Esophagus squamous epithelium (tissue), 5 donors: ENCODE data around the gene ABCF3. TPM values are rescaled to one million over a fixed set of nuclear protein-coding genes. Genes with fewer than 3 reads are reported as not detected.

Experiments used
- DNase-seq: peaks from one replicate; lab custom pipeline; 2025; lab: John Stamatoyannopoulos, UW
- H3K27ac ChIP-seq, 4 donors: fragments of 200-600 bp; sonication (generic); one replicate each; pipeline ENCODE4 v1.5.1; 2016 to 2019; ENCODE audit warnings: mild to moderate bottlenecking in 1 of 4
- H3K27me3 ChIP-seq, 4 donors: fragments of 200-600 bp; sonication (generic); 1 replicate in 3 of 4; 2 replicates in 1 of 4; pipeline versions ENCODE4 v1.5.1 to v1.6.0; 2017 to 2021; ENCODE audit warnings: antibody characterized with exemption in 1 of 4
- H3K36me3 ChIP-seq, 3 donors: fragments of 200-600 bp; sonication (generic); one replicate each; pipeline ENCODE4 v1.5.1; 2016 to 2019
- H3K4me1 ChIP-seq, 3 donors: fragments of 200-600 bp; sonication (generic); one replicate each; pipeline ENCODE4 v1.5.1; 2017 to 2019
- H3K4me3 ChIP-seq, 4 donors: fragments of 200-600 bp; sonication (generic); 1 replicate in 3 of 4; 2 replicates in 1 of 4; pipeline ENCODE4 v1.5.1; 2016 to 2019; ENCODE audit warnings: mild to moderate bottlenecking in 2 of 4, moderate library complexity in 1 of 4
- H3K9me3 ChIP-seq, 3 donors: fragments of 200-600 bp; sonication (generic); one replicate each; pipeline ENCODE4 v1.5.1; 2016 to 2019
- POLR2A ChIP-seq, 4 donors: fragments of 450-650 bp; IDR thresholded peaks; one replicate each; pipeline ENCODE4 v1.6.1; 2017; ENCODE audit warnings: antibody characterized with exemption in 4 of 4, mild to moderate bottlenecking in 4 of 4, moderate library complexity in 3 of 4
- WGBS, 2 donors: methylation state at CpG; one replicate each; pipeline ENCODE4 v1.1.5; 2018; 5-methylcytosine and 5-hydroxymethylcytosine counted together
- intact Hi-C: fragments of 100-400 bp; cut with DNase I; formaldehyde crosslinking; loops from one replicate; pipeline ENCODE4 v1.15.0; 2022
- total RNA-seq, 4 donors: library from RNA; depleted of rRNA; stranded (reverse); fragments of >200 nt; gene quantifications; one replicate each; pipeline ENCODE4 v1.1.0, GENCODE V29; 2016
- TF ChIP-seq, protein P1 (sequence below), 6 experiments: fragments of 450-650 bp in 4 of 6; fragments of 200-600 bp in 2 of 6; sonication (generic) in 2 of 6; IDR thresholded peaks; one replicate each; pipeline ENCODE4 v1.5.1; 2016 to 2019; ENCODE audit warnings: antibody characterized with exemption in 6 of 6, mild to moderate bottlenecking in 4 of 6, moderate library complexity in 4 of 6
- donor health status: DM: yes; HTN: yes; CAD: no.

Gene ABCF3, protein sequence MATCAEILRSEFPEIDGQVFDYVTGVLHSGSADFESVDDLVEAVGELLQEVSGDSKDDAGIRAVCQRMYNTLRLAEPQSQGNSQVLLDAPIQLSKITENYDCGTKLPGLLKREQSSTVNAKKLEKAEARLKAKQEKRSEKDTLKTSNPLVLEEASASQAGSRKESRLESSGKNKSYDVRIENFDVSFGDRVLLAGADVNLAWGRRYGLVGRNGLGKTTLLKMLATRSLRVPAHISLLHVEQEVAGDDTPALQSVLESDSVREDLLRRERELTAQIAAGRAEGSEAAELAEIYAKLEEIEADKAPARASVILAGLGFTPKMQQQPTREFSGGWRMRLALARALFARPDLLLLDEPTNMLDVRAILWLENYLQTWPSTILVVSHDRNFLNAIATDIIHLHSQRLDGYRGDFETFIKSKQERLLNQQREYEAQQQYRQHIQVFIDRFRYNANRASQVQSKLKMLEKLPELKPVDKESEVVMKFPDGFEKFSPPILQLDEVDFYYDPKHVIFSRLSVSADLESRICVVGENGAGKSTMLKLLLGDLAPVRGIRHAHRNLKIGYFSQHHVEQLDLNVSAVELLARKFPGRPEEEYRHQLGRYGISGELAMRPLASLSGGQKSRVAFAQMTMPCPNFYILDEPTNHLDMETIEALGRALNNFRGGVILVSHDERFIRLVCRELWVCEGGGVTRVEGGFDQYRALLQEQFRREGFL
- 10 to 100 TPM; 31.4 to 63.1 (median 40.5) TPM for total RNA-seq

DNA sequence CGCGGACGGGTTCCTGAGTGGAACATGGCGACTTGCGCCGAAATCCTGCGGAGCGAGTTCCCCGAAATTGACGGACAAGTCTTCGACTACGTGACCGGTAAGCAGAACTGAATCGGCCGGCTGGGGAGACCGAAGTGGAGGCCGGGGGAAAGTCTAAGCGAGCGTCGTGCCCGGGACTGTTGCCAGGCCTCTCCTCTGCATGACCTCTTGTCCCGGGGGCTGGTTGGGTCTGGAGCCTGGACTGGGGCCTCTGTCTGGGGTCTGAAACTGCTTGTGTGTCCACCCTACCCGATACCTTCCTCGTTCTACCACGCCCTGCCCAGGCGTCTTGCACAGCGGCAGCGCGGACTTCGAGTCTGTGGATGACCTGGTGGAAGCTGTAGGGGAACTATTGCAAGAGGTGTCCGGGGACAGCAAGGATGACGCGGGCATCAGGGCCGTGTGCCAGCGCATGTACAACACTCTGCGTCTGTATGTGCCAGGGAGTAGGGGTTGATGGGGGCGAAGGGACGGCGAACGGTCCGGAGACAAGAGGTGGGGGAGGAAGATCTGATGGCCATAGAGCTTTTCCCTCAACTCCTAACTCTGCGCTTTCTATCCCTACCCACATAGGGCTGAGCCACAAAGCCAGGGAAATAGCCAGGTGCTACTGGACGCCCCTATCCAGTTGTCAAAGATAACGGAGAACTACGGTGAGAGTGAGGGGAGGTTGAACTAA lies at the start of gene ABCF3:
TSS of gene ABCF3 (plus strand) at position 16 of the 718 bp plus-strand sequence. CDS start at position 25, 9 bp downstream.
- peak within 1 kb of the TSS; percentile 49 to 97 (median 90) for H3K4me3 ChIP-seq
- H3K36me3 ChIP-seq = peaks cover 35 to 76% (median 59%) of the 10 kb centered on the region in 3 donors
- H3K9me3 ChIP-seq = no peaks in the 10 kb centered on the region
- H3K27me3 ChIP-seq = no peaks in the 10 kb centered on the region
- no peak for DNase-seq
- H3K4me1 ChIP-seq = peaks cover 16 to 38% (median 21%) of the 10 kb centered on the region in 3 donors
- intact Hi-C loops = no loop called here
- peak within 1 kb of the TSS; percentile 80 to 93 (median 91) for H3K27ac ChIP-seq
- TF ChIP-seq, protein P1, sequence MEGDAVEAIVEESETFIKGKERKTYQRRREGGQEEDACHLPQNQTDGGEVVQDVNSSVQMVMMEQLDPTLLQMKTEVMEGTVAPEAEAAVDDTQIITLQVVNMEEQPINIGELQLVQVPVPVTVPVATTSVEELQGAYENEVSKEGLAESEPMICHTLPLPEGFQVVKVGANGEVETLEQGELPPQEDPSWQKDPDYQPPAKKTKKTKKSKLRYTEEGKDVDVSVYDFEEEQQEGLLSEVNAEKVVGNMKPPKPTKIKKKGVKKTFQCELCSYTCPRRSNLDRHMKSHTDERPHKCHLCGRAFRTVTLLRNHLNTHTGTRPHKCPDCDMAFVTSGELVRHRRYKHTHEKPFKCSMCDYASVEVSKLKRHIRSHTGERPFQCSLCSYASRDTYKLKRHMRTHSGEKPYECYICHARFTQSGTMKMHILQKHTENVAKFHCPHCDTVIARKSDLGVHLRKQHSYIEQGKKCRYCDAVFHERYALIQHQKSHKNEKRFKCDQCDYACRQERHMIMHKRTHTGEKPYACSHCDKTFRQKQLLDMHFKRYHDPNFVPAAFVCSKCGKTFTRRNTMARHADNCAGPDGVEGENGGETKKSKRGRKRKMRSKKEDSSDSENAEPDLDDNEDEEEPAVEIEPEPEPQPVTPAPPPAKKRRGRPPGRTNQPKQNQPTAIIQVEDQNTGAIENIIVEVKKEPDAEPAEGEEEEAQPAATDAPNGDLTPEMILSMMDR (IDR thresholded peaks at IDR 0.05) = no peak
- peak in 2 of 4 donors; percentile 73 to 80 for TF ChIP-seq POLR2A (IDR thresholded peaks at IDR 0.05)
- 0% methylated on average over 10 to 29 of the region's 45 CpGs for WGBS, 2 donors

DNA sequence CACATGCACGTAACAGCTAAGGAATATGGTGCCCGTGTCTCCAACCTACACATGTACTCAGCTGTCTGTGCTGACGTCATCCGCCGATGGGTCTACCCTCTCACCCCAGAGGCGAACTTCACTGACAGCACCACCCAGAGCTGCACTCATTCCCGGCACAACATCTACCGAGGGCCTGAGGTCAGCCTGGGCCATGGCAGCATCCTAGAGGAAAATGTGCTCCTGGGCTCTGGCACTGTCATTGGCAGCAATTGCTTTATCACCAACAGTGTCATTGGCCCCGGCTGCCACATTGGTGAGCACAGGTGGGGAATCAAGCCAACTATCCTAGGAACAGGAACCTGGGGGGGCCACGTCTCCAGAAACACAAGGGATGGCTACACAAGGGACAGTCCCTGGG lies 45.6 kb upstream of the ABCF3 start:
- intact Hi-C loops = no loop called here
- no peaks in the 10 kb centered on the region for H3K27me3 ChIP-seq
- TF ChIP-seq POLR2A (IDR thresholded peaks at IDR 0.05) = no peak
- TF ChIP-seq, protein P1 (IDR thresholded peaks at IDR 0.05) = no peak
- H3K9me3 ChIP-seq = no peaks in the 10 kb centered on the region
- H3K4me3 ChIP-seq = no peak overlapping the region
- 88 to 95% methylated on average over 9 of the region's 10 CpGs for WGBS, 2 donors
- H3K36me3 ChIP-seq = peaks cover 40 to 86% (median 43%) of the 10 kb centered on the region in 3 donors
- no peak overlapping the region for H3K27ac ChIP-seq
- peaks cover 9 to 35% (median 12%) of the 10 kb centered on the region in 3 donors for H3K4me1 ChIP-seq
- no peak for DNase-seq

DNA sequence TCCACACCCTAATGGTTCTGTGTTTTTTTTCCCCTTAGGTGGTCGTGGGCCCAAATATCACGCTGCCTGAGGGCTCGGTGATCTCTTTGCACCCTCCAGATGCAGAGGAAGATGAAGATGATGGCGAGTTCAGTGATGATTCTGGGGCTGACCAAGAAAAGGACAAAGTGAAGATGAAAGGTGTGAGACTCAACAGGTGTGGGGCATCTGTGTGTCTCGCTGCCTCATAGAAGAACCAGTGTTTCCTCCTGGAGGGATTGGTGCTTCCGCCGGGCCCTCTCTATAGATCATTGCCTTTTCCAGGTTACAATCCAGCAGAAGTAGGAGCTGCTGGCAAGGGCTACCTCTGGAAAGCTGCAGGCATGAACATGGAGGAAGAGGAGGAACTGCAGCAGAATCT lies 43.8 kb upstream of the ABCF3 start:
- no peaks in the 10 kb centered on the region for H3K27me3 ChIP-seq
- no peak for DNase-seq
- no peaks in the 10 kb centered on the region for H3K9me3 ChIP-seq
- no peak overlapping the region for H3K27ac ChIP-seq
- H3K36me3 ChIP-seq = peaks cover 43 to 97% (median 47%) of the 10 kb centered on the region in 3 donors
- TF ChIP-seq, protein P1 (IDR thresholded peaks at IDR 0.05) = no peak
- no peak for TF ChIP-seq POLR2A (IDR thresholded peaks at IDR 0.05)
- WGBS, 2 donors = 91 to 98% methylated on average over 7 of the region's 7 CpGs
- peaks cover 0 to 21% (median 0%) of the 10 kb centered on the region in 3 donors for H3K4me1 ChIP-seq
- H3K4me3 ChIP-seq = no peak overlapping the region
- intact Hi-C loops = no loop called here

DNA sequence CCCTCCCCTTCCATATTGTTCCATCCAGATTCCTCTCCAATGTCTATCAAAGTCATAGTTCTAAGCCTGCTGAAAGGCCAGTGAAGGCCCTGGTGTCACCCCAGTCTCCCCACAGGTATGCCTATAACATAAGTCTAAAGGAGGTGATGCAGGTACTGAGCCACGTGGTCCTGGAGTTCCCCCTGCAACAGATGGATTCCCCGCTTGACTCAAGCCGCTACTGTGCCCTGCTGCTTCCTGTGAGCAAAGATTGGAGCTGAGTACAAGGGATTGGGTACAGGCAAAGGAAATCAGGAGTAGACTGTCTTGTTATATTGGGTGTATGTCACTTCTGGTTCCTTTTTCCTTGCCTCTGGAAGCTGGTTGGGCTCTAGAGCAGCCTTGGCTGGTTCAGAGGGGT lies 42.7 kb upstream of the ABCF3 start:
- H3K4me1 ChIP-seq = peaks cover 0 to 16% (median 0%) of the 10 kb centered on the region in 3 donors
- no peaks in the 10 kb centered on the region for H3K27me3 ChIP-seq
- peaks cover 43 to 85% (median 47%) of the 10 kb centered on the region in 3 donors for H3K36me3 ChIP-seq
- no peaks in the 10 kb centered on the region for H3K9me3 ChIP-seq
- 50 to 78% methylated on average over 1 to 3 of the region's 3 CpGs for WGBS, 2 donors
- TF ChIP-seq POLR2A (IDR thresholded peaks at IDR 0.05) = no peak
- TF ChIP-seq, protein P1 (IDR thresholded peaks at IDR 0.05) = no peak
- no peak for DNase-seq
- no peak overlapping the region for H3K4me3 ChIP-seq
- intact Hi-C loops = no loop called here
- no peak overlapping the region for H3K27ac ChIP-seq
